NB4 (cell line): ENCODE data around the gene TLCD3B.

Experiments used
- DNase-seq: peaks from one replicate; pipeline ENCODE4 v3.0.0; 2010; ENCODE audit warnings: low read depth
- H3K4me3 ChIP-seq: one replicate; pipeline ENCODE4 v1.5.1; 2011; ENCODE audit warnings: mild to moderate bottlenecking, low read depth, low read length, moderate library complexity
- MAX ChIP-seq: IDR thresholded peaks from 2 replicates; pipeline ENCODE4 v1.6.1; 2011; ENCODE audit warnings: low read depth, low read length
- MYC ChIP-seq: IDR thresholded peaks from 2 replicates; pipeline ENCODE4 v1.6.1; 2011; ENCODE audit warnings: low read depth, low read length
- POLR2A ChIP-seq: IDR thresholded peaks from 2 replicates; pipeline ENCODE4 v1.6.1; 2011; ENCODE audit warnings: mild to moderate bottlenecking; ENCODE audit not compliant: insufficient read length; ENCODE audit errors: extremely low read depth
- TF ChIP-seq, protein P1 (sequence below): IDR thresholded peaks from one replicate; pipeline ENCODE4 v1.5.1; 2012; ENCODE audit warnings: low read depth, low read length

TLCD3B gene

DNA sequence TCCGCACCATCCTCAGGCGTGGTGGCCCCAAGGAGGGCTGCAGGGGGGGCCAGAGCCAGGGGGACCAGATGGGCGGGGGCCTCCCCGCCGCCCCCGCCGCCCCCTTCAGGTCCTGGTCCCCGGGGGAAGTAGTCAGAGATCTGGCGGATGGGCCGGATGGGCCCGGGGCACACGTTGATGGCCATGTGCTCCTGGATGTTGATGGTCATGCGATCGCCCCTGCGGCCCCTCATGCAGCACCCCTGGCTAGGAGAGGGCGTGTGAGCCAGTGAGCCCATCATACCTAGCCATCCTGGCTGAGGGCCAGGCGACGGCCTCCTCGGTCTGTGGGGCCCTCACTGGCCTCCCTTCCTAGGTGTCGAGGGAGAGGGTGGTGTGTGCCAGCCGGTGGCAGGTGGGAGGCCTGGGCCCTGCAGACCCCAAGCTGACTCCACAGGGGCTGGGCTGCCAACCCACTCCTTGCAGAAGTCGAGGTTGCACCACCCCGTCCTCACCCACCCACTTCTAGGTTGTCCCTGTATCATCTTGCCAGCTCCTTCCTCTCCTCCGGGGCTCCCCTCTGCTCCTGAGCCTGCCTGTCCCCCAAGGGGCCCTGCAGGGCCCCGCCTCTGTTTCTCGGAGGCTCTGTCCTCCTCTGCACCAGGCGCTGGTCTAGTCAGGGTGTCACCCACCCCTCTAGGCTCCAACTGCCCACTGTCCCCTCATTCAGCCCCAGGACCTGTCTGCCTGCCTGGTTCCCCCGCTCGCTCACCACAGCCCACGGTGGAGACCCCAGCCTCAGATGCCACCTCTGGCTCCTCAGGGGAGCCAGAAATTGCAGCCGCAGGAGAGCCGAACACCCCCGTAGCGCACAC is 20.9 kb downstream of the TLCD3B start:
- TF ChIP-seq MYC (no peak), MAX (no peak), POLR2A (no peak)
- TF ChIP-seq, protein P1, sequence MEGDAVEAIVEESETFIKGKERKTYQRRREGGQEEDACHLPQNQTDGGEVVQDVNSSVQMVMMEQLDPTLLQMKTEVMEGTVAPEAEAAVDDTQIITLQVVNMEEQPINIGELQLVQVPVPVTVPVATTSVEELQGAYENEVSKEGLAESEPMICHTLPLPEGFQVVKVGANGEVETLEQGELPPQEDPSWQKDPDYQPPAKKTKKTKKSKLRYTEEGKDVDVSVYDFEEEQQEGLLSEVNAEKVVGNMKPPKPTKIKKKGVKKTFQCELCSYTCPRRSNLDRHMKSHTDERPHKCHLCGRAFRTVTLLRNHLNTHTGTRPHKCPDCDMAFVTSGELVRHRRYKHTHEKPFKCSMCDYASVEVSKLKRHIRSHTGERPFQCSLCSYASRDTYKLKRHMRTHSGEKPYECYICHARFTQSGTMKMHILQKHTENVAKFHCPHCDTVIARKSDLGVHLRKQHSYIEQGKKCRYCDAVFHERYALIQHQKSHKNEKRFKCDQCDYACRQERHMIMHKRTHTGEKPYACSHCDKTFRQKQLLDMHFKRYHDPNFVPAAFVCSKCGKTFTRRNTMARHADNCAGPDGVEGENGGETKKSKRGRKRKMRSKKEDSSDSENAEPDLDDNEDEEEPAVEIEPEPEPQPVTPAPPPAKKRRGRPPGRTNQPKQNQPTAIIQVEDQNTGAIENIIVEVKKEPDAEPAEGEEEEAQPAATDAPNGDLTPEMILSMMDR = no peak
- peak; percentile 45 for DNase-seq
- H3K4me3 ChIP-seq = peak overlapping the region; percentile 11

DNA sequence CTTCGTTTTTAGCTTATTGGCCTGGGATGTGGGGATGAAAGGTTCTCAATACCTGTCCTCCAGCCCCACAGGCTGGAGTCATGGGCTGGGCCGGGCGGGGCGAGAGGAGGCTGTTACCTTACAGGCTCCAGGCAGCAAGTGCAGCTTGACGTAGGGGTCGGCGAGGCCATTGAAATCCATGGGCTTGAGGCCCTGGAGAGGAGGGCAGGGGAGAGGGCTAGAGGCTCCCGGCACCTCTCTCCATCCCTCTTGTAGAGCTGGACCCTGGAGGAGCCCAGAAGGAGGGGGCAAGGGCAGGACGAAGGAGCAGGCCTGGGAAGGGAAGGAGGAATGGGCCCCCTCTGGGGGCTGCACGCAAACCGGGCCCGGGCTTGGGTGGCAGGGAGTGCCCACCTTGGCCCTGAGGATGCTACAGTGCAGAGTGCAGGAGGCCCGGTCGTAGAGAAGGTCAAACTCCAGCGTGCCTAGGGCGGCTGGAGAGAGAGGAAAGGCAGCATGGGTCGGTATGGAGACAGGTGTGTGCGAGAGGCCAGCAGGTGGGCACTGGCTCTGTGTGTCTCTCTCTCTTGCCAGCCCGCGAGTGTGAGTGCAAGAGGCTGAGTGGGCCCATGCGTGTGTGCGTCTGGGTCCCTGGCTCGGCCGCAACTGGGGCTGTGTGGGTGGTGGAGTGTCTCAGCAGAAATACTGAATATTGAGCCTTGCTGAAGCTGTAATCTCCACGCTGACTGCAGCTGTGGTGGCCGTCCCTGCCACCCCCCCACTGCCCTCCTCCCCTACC is 21.8 kb downstream of the TLCD3B start:
- TF ChIP-seq, protein P1 = no peak
- no peak for TF ChIP-seq MAX
- no peak for TF ChIP-seq POLR2A
- no peak for TF ChIP-seq MYC
- no peak for DNase-seq
- no peak overlapping the region for H3K4me3 ChIP-seq

DNA sequence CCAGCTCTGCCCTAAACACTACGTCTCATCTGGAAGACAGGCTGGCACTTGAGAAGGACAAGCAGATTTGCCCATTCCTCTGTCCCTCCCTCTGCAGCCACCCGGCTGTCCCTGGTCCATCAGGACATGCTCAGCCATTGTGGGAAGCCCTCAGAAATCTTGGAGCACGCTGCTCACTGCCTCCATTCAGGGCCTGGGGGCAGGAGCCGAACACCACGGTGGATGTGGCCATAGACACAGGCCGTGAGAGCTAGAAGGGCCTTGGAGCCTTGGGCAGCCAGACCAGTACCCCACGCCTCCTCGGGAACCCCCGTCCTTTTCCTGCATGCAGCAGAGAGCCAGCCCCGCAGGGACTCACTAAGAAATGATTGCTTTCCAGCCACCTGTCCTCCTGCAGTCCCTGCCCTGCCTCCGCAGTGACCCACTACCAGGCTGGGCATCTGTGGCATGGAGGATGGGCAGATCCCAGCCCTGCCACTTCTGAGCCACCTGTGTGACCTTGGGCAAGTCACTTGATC is 23.6 kb downstream of the TLCD3B start:
- H3K4me3 ChIP-seq = no peak overlapping the region
- TF ChIP-seq, protein P1 = no peak
- TF ChIP-seq MYC (no peak), MAX (no peak), POLR2A (no peak)
- DNase-seq = no peak

DNA sequence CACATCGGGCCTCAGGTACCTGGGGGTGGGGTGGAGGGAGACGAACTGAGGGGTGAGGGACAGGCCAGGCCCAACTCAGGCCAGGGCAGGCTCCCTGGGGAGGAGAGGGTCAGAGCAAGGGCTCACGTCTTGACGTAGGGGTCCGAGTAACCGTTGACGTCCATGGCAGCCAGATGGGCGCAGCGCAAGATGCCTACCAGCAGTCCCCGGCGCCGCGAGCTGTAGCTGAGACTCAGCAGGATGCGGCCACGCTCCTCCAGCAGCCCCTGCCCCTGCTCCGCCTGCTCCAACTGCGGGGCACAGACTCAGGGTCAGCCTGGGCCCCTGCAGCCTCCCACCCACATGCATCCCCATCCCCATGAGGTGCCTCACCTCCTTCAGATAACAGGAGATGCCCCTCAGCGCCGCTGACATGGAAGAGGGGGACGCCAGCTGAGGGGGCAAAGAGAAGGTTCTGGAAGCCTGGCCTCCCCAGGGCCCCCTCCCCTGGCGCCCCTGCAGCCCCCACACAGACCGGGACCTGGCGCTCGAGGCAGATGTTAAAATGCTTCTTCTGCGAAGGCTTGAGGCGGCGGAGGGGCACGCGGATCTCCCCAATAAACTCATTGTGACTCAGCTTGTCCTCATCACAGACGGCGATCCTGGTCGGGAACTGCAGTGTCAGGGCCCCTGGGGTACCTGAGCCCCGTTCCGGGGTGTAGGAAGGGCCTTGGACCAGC is 24.3 kb downstream of the TLCD3B start:
- no peak for DNase-seq
- no peak overlapping the region for H3K4me3 ChIP-seq
- TF ChIP-seq MYC (no peak), POLR2A (no peak), MAX (no peak)
- TF ChIP-seq, protein P1 = no peak

- TF ChIP-seq MAX (no peak), POLR2A (no peak), MYC (no peak)
- TF ChIP-seq, protein P1 = no peak
- H3K4me3 ChIP-seq = no peak overlapping the region
- DNase-seq = no peak
These were observed 25.0 kb downstream of the TLCD3B start for GRCh38 chr16:30006095-30006473.
